Stimulated activated naive B cell treated with anti-CD40 and anti-IgM and Interleukin-4, amounts not matched to agents 10 μg/mL and 1 μg/mL and 100 μg/mL, for 72 hours (primary cell): ENCODE data around the gene CYS1.

ENCODE experiments used
- ATAC-seq, 2 donors: fragments of 150-1000 bp; cut with Tn5 transposase; replicated peaks; 2 replicates each; pipeline ENCODE4 v1.10.0; 2021; ENCODE audit warnings: moderate library complexity in 1 of 2
- DNase-seq: peaks from one replicate; pipeline ENCODE4 v3.0.0; 2021
- H3K27ac Mint-ChIP-seq: one replicate; pipeline ENCODE4 v1.8.0; 2022; ENCODE audit warnings: mild to moderate bottlenecking, mixed read lengths
- H3K27me3 Mint-ChIP-seq, 2 donors: one replicate each; pipeline ENCODE4 v1.8.0; 2022; ENCODE audit warnings: mixed read lengths in 2 of 2
- H3K36me3 Mint-ChIP-seq, 2 donors: one replicate each; pipeline ENCODE4 v1.8.0; 2022; ENCODE audit warnings: mixed read lengths in 2 of 2, mild to moderate bottlenecking in 1 of 2
- H3K4me1 Mint-ChIP-seq, 2 donors: one replicate each; pipeline ENCODE4 v1.8.0; 2022; ENCODE audit warnings: mixed read lengths in 2 of 2, mild to moderate bottlenecking in 1 of 2
- H3K4me3 Mint-ChIP-seq, 2 donors: one replicate each; pipeline ENCODE4 v1.8.0; 2022; ENCODE audit warnings: mild to moderate bottlenecking in 2 of 2, mixed read lengths in 2 of 2, moderate library complexity in 1 of 2
- H3K9me3 Mint-ChIP-seq, 2 donors: one replicate each; pipeline ENCODE4 v1.8.0; 2022; ENCODE audit warnings: mixed read lengths in 2 of 2, mild to moderate bottlenecking in 1 of 2

The CYS1 gene

GRCh38 chr2:10030311-10030736, 49.9 kb downstream of the CYS1 start:
- Mint-ChIP-seq H3K36me3 (no peaks in the 10 kb centered on the region), H3K27ac (peak overlapping the region; percentile 93), H3K9me3 (no peaks in the 10 kb centered on the region), H3K4me1 (peaks cover 33 to 54% of the 10 kb centered on the region in 2 donors), H3K27me3 (no peaks in the 10 kb centered on the region), H3K4me3 (peak overlapping the region in 1 of 2 donors; percentile 82)
- DNase-seq (no peak), ATAC-seq (no peak)

- ATAC-seq (no peak), DNase-seq (no peak)
- peak overlapping the region; percentile 82 to 89 for H3K4me3 Mint-ChIP-seq
- H3K4me1 Mint-ChIP-seq, result peaks cover 30 to 49% of the 10 kb centered on the region in 2 donors
- H3K27me3 Mint-ChIP-seq, result no peaks in the 10 kb centered on the region
- no peaks in the 10 kb centered on the region for H3K9me3 Mint-ChIP-seq
- H3K27ac Mint-ChIP-seq, result peak overlapping the region; percentile 93
- no peaks in the 10 kb centered on the region for H3K36me3 Mint-ChIP-seq
Observed at GRCh38 chr2:10029875-10030223, 50.4 kb downstream of the CYS1 start.

GRCh38 chr2:10028988-10029874, 51.0 kb downstream of the CYS1 start:
- DNase-seq (peak; percentile 77), ATAC-seq (peak; percentile 98 to 99)
- Mint-ChIP-seq H3K9me3 (no peaks in the 10 kb centered on the region), H3K27ac (peak overlapping the region; percentile 93), H3K4me3 (peak overlapping the region; percentile 82 to 89), H3K4me1 (peaks cover 29 to 49% of the 10 kb centered on the region in 2 donors), H3K27me3 (no peaks in the 10 kb centered on the region), H3K36me3 (no peaks in the 10 kb centered on the region)

- no peaks in the 10 kb centered on the region for H3K27me3 Mint-ChIP-seq
- H3K27ac Mint-ChIP-seq, result peak overlapping the region; percentile 93
- H3K4me1 Mint-ChIP-seq, result peaks cover 29 to 46% of the 10 kb centered on the region in 2 donors
- ATAC-seq (no peak), DNase-seq (no peak)
- no peaks in the 10 kb centered on the region for H3K36me3 Mint-ChIP-seq
- H3K4me3 Mint-ChIP-seq, result peak overlapping the region in 1 of 2 donors; percentile 89
- no peaks in the 10 kb centered on the region for H3K9me3 Mint-ChIP-seq
Observed at GRCh38 chr2:10028407-10028987, 51.7 kb downstream of the CYS1 start.

GRCh38 chr2:10027660-10028330, 52.4 kb downstream of the CYS1 start:
- H3K4me3 Mint-ChIP-seq, result no peak overlapping the region
- ATAC-seq, result no peak

GRCh38 chr2:10026940-10027569, 53.2 kb downstream of the CYS1 start:
- peak overlapping the region; percentile 4 for H3K27ac Mint-ChIP-seq
- H3K4me3 Mint-ChIP-seq, result no peak overlapping the region
- no peaks in the 10 kb centered on the region for H3K27me3 Mint-ChIP-seq
- no peaks in the 10 kb centered on the region for H3K9me3 Mint-ChIP-seq
- DNase-seq (no peak), ATAC-seq (no peak)
- no peaks in the 10 kb centered on the region for H3K36me3 Mint-ChIP-seq
- peaks cover 26 to 37% of the 10 kb centered on the region in 2 donors for H3K4me1 Mint-ChIP-seq

More at GRCh38 chr2:10027660-10028330, 52.4 kb downstream of the CYS1 start:
- no peak for DNase-seq
- Mint-ChIP-seq H3K4me1 (peaks cover 29 to 43% of the 10 kb centered on the region in 2 donors), H3K9me3 (no peaks in the 10 kb centered on the region), H3K36me3 (no peaks in the 10 kb centered on the region), H3K27ac (peak overlapping the region; percentile 4), H3K27me3 (no peaks in the 10 kb centered on the region)

- ATAC-seq (no peak), DNase-seq (no peak)
- peak overlapping the region; percentile 42 for H3K27ac Mint-ChIP-seq
- peaks cover 5% of the 10 kb centered on the region in 2 donors for H3K4me1 Mint-ChIP-seq
- H3K27me3 Mint-ChIP-seq, result peaks cover 4 to 7% of the 10 kb centered on the region in 2 donors
- H3K36me3 Mint-ChIP-seq, result no peaks in the 10 kb centered on the region
- no peak overlapping the region for H3K4me3 Mint-ChIP-seq
- no peaks in the 10 kb centered on the region for H3K9me3 Mint-ChIP-seq
Observed at GRCh38 chr2:10022966-10023662, 57.1 kb downstream of the CYS1 start.

- Mint-ChIP-seq H3K36me3 (no peaks in the 10 kb centered on the region), H3K4me1 (peaks cover 3 to 5% of the 10 kb centered on the region in 2 donors), H3K27me3 (peaks cover 6 to 7% of the 10 kb centered on the region in 2 donors), H3K27ac (no peak overlapping the region), H3K9me3 (peaks cover 1% of the 10 kb centered on the region in 2 donors), H3K4me3 (no peak overlapping the region)
- ATAC-seq (no peak), DNase-seq (no peak)
Observed at GRCh38 chr2:10022445-10022844, 57.8 kb downstream of the CYS1 start.

- DNase-seq (no peak), ATAC-seq (no peak)
- H3K4me1 Mint-ChIP-seq, result peaks cover 3 to 5% of the 10 kb centered on the region in 2 donors
- H3K27ac Mint-ChIP-seq, result no peak overlapping the region
- H3K4me3 Mint-ChIP-seq, result no peak overlapping the region
- H3K9me3 Mint-ChIP-seq, result peaks cover 3% of the 10 kb centered on the region in 2 donors
- H3K36me3 Mint-ChIP-seq, result no peaks in the 10 kb centered on the region
- peaks cover 7 to 8% of the 10 kb centered on the region in 2 donors for H3K27me3 Mint-ChIP-seq
Observed at GRCh38 chr2:10022041-10022421, 58.2 kb downstream of the CYS1 start.

GRCh38 chr2:10019602-10020400, 60.4 kb downstream of the CYS1 start:
- DNase-seq, result no peak
- H3K4me3 Mint-ChIP-seq, result no peak overlapping the region
- peaks cover 11 to 12% of the 10 kb centered on the region in 2 donors for H3K27me3 Mint-ChIP-seq
- ATAC-seq, result no peak
- H3K36me3 Mint-ChIP-seq, result no peaks in the 10 kb centered on the region
- H3K27ac Mint-ChIP-seq, result no peak overlapping the region
- peaks cover 3 to 5% of the 10 kb centered on the region in 2 donors for H3K4me1 Mint-ChIP-seq
- peaks cover 3% of the 10 kb centered on the region in 2 donors for H3K9me3 Mint-ChIP-seq

GRCh38 chr2:10019174-10019573, 61.0 kb downstream of the CYS1 start:
- Mint-ChIP-seq H3K4me1 (peaks cover 3 to 5% of the 10 kb centered on the region in 2 donors), H3K9me3 (peaks cover 3% of the 10 kb centered on the region in 2 donors), H3K27me3 (peaks cover 11 to 12% of the 10 kb centered on the region in 2 donors), H3K27ac (no peak overlapping the region), H3K36me3 (no peaks in the 10 kb centered on the region), H3K4me3 (no peak overlapping the region)
- ATAC-seq (no peak), DNase-seq (no peak)

- Mint-ChIP-seq H3K27me3 (peaks cover 11 to 12% of the 10 kb centered on the region in 2 donors), H3K4me1 (peaks cover 2 to 5% of the 10 kb centered on the region in 2 donors), H3K36me3 (no peaks in the 10 kb centered on the region), H3K9me3 (peaks cover 3% of the 10 kb centered on the region in 2 donors), H3K27ac (no peak overlapping the region), H3K4me3 (no peak overlapping the region)
- ATAC-seq (no peak), DNase-seq (no peak)
Observed at GRCh38 chr2:10017313-10017941, 62.8 kb downstream of the CYS1 start.
